Central memory CD4-positive, alpha-beta T cell (primary cell): ENCODE results near the gene NGRN.
"Not testable (repeated sequence)": the region's sequence is repeated elsewhere in the genome, so short reads cannot be mapped to it uniquely, and the experiment has no call there.

Experiments
- DNase-seq: peaks from one replicate; pipeline ENCODE4 v3.0.0; 2022

Gene NGRN

GRCh38 chr15:90286678-90287077 lies 21.2 kb downstream of the NGRN start:
- DNase-seq: peak; percentile 44

- no peak for DNase-seq
Measured at GRCh38 chr15:90287101-90287500, 21.6 kb downstream of the NGRN start.

- no peak for DNase-seq
Measured at GRCh38 chr15:90287946-90288345, 22.5 kb downstream of the NGRN start.

GRCh38 chr15:90291679-90292356 lies 26.3 kb downstream of the NGRN start:
- DNase-seq: no peak

- peak; percentile 45 for DNase-seq
Measured at GRCh38 chr15:90293040-90293810, 27.8 kb downstream of the NGRN start.

GRCh38 chr15:90294159-90294558 lies 28.7 kb downstream of the NGRN start:
- DNase-seq: no peak

GRCh38 chr15:90294601-90295269 lies 29.3 kb downstream of the NGRN start:
- DNase-seq: no peak

- no peak for DNase-seq
Measured at GRCh38 chr15:90295270-90295648, 29.8 kb downstream of the NGRN start.

GRCh38 chr15:90296316-90296884 lies 30.9 kb downstream of the NGRN start:
- not testable (repeated sequence) for DNase-seq

GRCh38 chr15:90297021-90297420 lies 31.5 kb downstream of the NGRN start:
- no peak for DNase-seq

- DNase-seq: no peak
Measured at GRCh38 chr15:90300541-90300940, 35.1 kb downstream of the NGRN start.

- peak; percentile 26 for DNase-seq
Measured at GRCh38 chr15:90300988-90301706, 35.7 kb downstream of the NGRN start.

- no peak for DNase-seq
Measured at GRCh38 chr15:90301707-90302300, 36.3 kb downstream of the NGRN start.

- DNase-seq: not testable (repeated sequence)
Measured at GRCh38 chr15:90305355-90305754, 39.9 kb downstream of the NGRN start.

- no peak for DNase-seq
Measured at GRCh38 chr15:90305932-90306331, 40.5 kb downstream of the NGRN start.

GRCh38 chr15:90306560-90306959 lies 41.1 kb downstream of the NGRN start:
- DNase-seq: no peak

- DNase-seq: no peak
Measured at GRCh38 chr15:90307661-90308060, 42.2 kb downstream of the NGRN start.

GRCh38 chr15:90309020-90309419 lies 43.5 kb downstream of the NGRN start:
- no peak for DNase-seq

- DNase-seq: no peak
Measured at GRCh38 chr15:90315278-90315982, 50.0 kb downstream of the NGRN start.

- no peak for DNase-seq
Measured at GRCh38 chr15:90316139-90316538, 50.7 kb downstream of the NGRN start.

GRCh38 chr15:90318591-90318990 lies 53.1 kb downstream of the NGRN start:
- DNase-seq: no peak
